Inflammatory macrophage (primary cell): ENCODE data around the gene TRIAP1.
"Not testable (repeated sequence)": the region's sequence is repeated elsewhere in the genome, so short reads cannot be mapped to it uniquely, and the experiment has no call there.

Experiments
- DNase-seq, 2 donors: peaks; one replicate each; pipeline ENCODE4 v3.0.0-alpha.2; 2020 to 2022
- total RNA-seq, 18 experiments: gene quantifications; one replicate each; lab custom pipeline; 2026; ENCODE audit warnings: mixed read lengths in 6 of 18, inconsistent platforms in 2 of 18; lab: John Stamatoyannopoulos, UW

Gene TRIAP1
- total RNA-seq: 4.9 to 31.9 (median 20.2) reads per million in 18 experiments

DNA sequence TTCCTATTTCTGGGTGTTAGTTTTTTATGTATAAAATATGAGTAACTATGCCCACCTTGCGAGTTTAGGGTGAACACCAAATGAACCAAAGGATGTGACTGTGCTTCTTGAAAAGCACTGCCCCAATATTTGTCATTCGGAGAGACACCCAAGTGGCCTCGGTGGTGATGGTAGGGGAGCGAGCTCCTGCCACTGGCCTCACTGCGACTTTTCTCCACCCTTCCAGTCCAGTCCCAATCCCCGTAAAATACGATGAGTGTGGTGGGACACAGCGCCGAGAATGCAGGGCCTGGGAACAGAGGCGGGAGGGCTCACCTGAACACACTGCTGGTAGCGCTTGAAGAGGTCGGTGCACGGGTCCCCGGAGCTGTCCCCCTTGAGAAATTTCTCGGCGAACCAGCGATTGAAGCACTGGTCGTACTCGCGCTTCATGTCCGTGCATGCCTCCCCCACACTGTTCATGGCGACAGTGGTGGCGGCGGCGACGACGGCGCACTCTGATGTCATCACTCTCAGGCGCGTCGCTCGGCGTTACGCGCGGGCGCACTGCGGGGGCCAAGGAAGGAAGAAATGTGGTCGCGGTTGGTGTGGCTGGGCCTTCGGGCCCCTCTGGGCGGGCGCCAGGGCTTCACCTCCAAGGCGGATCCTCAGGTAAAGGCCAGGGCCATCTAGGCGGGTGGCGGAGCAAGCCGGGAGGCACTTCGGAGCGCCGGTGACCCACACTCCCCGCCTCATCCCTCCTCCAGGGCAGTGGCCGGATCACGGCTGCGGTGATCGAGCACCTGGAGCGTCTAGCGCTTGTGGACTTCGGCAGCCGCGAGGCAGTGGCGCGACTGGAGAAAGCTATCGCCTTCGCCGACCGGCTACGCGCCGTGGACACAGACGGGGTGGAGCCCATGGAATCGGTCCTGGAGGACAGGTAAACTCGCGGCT lies at the start of gene TRIAP1, which contains the start of gene GATC:
Gene TRIAP1, minus strand, starts transcription at position 474 of the 933 bp plus-strand sequence. Its CDS starts 12 bp downstream, at position 462.
Gene GATC, plus strand, starts transcription at position 534 of the 933 bp plus-strand sequence. Its CDS starts 37 bp downstream, at position 571.
- DNase-seq: peak; percentile 87

DNA sequence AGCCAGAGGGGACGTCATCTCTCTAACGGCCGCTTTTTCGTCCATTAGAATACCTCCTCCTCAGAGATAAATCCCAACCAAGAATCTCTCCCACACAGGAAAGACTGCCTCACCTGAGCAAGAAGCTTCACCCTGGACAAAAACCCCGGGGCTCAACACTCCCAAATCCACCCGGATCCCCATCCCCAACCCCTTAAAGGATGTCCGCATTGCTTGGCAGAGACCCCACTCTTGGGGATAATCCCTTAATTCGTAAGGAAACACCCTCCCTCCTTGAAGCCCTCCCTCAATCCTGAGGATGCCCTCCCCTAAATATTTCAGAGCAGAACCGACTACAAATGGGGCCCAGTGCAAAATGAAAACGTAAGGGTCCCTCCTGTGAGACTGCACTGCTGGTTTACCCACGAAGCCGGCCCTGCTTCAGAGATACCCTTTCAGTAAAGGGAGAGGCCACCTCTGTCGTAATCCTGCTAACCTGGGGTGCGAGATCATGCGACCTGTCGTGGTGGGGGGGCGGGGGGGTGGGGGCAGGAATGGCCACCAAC lies 49.1 kb upstream of the TRIAP1 start:
- no peak for DNase-seq

DNA sequence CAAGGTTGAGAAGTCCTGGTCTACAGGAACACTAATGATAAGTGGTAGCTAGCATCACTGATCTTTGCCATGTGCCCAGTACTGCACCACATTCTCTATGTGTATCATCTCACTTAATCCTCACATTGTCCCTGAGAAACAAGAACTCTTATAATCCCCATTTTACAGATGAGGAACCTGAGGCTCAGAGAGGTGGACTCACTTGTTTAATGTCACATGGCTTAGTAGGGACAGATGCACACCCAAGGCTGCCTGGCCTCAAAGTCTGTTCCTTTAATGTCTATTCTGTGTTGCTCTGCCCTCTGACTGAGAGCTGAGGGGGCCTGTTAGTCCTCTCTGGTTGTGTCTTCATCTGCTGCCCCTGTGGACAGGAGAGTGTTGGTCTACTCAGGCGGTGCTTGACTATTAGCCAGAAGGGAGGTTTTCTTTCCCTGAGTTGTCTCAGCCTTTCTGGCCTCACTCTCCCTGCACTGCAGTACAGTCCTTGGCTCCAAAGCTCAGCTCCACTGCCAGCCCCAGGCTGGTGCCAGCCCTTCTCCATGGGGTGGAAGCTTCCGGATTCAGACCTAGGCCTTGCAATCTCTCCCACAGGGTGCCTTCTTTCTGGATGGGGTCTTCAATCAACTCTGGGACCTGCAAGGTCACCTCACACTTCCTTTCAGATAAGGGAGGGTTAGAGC lies 44.8 kb upstream of the TRIAP1 start:
- no peak for DNase-seq

DNA sequence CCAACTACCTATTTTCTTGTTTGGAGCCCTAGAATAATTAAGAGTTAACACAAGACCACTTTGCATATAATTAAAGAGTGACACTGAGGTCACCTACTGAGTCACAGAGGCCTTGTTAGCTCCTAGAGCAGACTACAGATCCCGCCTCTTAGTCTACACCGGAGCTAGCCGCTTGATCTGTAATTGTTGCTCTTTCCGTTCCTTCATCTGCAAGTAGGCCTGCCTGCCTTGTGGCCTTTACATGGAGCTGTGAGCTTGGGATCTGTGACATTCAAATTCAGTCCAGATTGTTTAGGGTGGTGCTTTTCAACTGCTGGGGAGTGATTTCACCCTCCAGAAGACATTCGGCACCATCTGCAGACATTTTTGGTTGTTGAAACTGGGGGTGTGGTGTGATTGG lies 44.1 kb upstream of the TRIAP1 start:
- DNase-seq: no peak

DNA sequence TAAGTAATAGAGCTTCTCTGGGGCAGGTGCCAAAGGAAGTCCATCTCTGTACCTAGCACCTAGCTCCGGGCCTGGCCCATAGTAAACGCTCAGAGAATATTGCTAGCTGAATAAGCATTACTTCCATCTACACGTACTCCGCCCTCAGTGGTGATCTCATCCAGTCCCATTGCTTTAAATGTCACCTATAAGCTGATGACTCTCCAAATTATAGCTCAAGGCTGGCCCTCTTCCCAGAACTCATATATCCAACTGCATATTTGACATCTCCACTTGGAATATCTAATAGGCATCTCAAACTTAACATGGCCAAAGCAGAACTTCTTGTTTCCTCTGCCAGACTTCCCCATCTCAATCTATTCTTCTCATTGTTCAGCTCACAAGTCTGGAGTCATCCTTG lies 42.8 kb upstream of the TRIAP1 start:
- DNase-seq: no peak

DNA sequence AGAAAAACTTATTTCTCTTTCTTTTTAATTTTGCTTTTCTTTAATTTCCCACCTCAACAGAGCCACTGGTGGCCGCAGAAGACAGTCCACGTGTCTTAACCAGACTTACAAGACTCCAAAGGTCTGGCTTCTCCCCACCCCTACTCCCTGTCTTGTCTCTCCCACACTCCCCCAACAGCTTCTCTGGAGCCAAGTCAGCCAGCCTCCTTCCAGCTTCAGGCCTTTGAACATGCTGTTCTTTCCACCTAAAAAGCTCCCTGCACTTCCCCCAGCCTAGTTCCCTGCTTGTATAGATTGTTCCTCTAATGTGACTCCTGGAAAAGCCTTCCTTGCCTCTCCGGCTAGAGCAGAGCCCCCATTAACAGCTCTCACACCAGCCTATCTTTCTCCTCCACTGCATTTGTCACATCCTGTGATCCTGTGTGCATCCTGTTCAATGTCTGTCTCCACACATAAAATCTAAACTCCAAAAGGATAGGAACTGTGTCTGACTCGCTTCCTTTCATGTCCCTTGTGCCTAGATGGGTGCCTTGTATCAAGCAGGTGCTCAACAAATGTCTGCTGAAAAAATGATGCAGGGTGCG lies 42.0 kb upstream of the TRIAP1 start:
- DNase-seq: no peak

DNA sequence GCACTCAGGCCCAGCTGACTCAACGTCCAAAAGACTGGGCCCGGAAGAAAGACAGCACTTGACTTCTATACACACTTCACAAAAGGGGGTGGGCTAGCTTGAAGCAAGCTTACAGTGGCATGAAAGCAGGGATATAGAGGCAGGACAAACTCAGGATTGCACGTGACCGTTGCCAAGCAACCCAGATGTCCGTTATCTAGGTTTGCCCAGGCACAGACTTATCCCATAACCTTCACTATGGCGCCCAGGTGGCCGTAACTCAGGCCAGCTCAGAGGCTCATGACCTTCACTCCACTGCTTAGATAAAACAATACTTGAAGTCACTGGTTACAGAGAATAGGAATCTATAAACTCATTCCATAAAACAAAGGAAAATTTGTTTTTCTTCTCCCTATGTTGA lies 41.4 kb upstream of the TRIAP1 start:
- DNase-seq: not testable (repeated sequence)

DNA sequence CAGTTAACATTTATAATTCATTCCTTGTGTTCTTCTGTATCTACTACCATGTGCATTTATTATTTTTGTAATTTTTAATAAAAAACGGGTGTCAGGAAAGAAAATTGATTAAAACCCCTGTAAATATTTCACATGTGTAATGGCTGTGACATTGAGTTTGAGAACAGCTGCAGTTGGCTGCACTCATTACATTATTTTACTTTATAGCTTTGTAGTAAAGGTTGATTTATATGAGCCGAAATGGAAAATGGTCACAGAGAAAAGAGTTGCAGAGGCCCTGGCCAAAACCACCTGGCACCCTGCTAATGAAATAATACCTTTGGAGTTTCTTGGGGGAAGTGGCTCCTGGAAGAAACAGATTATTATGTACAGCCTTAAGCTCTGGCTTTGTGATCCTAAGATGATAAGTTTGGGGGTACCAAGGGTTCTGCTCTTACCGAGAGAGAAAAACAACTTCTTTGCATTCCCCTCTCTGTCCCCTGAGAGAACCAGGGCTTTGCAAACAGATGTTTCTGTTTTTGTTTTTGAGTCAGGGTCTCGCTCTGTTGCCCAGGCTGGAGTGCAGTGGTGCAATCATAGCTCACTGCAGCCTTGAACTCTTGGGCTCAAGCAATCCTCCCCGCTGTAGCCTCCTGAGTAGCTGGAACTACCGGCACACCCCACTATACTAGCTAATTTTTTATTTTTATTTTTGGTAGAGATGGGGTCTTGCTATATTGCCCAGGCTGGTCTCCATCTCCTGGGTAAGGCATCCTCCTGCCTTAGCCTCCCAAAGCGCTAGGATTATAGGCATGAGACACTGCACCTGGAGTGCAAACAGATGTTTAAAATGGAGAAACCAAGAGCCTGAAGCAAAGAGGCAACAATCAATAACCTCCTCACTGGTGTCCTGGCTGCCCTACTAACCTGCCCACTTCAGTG lies 40.0 kb upstream of the TRIAP1 start:
- DNase-seq: no peak

DNA sequence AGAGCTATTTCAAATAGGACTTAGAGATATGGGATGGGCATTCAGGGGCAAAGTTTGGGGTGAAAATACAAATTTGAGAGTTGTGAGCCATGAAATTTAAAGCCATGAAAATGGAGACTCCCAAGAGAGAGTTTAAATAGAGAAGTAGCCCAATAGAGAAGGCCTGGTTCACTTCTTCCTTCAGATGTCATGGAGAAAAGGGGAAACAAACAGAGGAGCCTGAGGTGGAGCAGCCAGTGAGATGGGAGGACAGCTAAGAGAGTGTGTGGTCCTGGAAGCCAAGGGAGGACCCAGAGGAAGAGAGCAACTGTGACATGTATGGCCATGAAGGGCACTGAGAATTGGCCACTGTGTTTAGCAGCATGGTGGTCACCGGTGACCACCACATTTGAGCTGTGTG lies 37.4 kb upstream of the TRIAP1 start:
- DNase-seq: peak; percentile 31 to 48

DNA sequence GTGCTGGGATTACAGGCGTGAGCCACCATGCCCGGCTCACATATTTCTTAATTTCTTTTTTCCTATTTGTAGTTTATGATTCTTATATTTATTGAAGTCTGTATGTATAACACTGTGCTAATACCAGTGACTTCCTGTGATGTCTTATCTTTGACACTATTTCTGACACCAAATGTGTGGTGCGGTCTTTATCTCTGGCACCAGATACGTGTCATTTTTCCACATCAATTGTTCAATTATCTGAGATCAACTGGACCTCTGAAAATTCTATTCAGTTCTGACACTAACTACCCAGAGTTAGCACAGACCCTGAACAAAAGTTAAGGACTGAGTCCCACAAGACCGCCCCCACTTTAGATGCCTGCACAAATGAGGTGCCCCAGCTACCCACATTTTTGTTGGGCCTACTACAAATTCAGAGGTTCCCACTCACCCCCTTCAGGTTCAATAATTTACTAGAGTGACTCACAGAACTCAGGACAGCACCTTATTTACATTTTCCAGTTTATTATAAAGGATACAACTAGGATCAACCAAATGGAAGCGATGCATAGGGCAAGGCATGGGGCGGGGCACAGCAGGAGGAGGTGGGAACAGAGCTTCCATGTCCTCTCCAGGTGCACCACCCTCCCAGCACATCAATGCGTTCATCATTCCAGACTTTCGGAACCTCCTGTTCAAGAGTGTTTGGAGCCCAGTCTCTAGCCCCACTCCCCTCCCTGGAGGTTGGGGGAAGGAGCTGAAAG lies 35.0 kb upstream of the TRIAP1 start:
- DNase-seq: no peak

DNA sequence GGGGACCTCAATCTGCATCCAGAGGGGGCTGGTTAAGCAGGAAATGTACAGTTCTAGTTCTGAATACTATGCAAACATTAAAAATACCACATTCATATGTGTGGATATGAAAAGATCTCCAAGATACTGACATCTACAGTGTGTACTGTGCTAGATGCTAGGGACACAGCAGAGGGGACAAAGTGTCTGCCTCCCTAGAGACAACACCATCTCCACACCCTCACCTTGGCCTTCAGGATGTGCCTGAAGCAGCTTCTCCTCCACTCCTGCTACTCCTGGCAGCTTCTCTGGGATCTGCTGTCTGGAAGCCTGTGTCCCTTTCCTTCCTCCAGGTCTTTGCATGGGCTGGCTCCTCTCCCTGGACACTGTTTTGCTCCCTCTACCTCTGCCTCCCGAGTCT lies 34.0 kb upstream of the TRIAP1 start:
- DNase-seq: no peak

DNA sequence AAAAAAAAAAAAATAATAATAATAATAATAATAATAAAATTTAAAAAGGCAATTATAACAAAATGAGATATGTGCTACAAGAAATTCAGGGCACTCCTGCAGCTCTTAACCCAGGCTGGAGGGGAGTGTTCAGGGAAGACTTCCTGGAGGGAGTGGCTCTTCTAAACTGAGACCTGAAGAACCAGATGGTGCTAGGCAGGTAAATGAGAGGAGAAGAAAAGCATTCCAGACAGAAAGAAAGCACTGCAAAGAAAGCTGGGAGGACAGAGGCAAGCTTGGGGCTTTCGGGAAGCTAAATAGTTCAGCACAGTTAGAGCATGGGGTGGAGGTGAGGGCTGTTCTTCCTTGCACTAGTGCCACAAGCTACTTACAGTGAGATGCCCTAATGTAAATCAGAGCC lies 33.3 kb upstream of the TRIAP1 start:
- no peak for DNase-seq

DNA sequence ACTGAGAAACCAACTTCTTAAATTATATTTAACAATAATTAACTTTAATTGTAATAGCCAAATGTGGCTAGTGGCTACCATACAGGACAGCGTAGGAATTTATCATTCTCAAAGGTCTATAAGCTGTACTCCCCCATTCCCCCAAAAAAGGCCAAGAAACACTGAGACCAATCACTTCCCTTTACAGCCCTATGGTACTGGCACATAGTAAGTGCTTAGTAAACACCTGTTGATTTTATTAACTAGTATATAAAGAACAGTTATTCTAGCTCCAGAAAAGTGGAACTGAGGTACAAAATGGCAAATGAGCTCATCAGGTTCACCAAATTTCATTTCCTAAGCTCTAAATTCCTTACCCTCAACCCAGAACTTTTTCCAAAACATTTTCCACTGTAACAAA lies 29.5 kb upstream of the TRIAP1 start:
- DNase-seq: no peak

DNA sequence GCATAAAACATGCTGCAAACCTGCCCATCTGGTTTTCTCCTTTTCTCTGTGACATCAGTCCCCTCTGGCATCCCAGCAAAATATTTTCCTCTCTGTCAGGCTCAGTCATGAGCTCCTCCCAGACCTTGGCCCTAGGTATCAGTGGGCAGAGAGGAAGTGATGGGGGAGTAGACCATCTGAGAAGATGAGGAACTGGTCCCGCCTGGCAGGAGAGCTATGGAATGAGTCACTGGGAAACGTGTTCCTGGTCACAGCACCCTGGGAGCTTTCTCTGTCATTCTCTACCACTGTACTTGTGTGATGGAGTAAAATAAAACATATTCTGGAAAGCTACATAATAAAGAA lies 28.4 kb upstream of the TRIAP1 start:
- peak; percentile 84 to 92 for DNase-seq

DNA sequence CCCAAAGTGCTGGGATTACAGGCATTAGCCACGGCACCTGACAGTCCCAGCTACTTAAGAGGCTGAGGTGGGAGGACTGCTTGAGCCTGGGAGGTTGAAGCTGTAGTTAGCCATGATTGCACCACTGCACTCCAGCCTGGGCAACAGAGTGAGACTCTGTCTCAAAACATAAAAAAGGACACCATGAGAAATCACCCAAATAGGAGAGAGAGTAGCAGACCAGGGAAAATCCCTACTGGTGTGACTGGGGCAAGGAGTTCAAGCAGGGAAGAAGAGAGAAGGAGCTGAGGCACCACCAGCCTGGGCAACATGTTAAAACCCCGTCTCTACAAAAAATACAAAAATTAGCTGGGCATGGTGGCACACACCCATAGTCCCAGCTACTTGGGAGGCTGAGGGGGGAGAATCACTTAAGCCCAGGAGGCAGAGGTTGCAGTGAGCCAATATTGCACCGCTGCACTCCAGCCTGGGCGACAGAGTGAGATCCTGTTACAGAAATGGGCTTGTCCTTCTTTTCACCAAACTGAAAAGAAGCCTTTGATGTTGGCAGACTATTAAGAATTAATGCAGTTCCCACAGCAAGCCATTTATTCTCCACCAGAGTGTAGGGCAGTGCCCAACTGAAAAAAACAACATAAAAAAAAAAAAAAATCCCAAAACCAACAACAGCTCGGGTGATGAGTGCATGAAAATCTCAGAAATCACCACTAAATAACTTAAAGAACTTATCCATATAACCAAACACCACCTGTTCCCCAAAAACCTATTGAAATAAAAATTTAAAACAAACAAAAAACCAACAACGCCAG lies 27.8 kb upstream of the TRIAP1 start:
- DNase-seq: peak in 1 of 2 donors; percentile 4

DNA sequence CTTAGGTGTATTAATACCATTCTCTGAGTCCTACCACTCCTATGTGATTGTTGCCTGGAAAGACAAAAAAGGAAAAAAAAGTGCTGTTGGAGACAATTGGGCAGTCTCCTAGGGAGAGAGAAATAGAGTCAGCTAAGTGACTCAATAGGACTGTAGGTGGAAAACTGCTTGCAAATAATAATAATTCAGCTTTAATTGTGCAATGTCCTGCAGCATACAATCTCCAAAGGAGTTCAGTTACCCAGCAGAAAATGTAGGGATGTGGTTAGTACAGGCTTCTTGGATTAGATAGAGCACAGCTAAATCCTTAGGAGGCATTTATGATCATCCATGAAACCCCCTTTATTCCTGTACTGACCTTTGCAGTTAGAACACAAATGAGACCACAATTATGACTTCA lies 26.3 kb upstream of the TRIAP1 start:
- peak; percentile 50 to 58 for DNase-seq

DNA sequence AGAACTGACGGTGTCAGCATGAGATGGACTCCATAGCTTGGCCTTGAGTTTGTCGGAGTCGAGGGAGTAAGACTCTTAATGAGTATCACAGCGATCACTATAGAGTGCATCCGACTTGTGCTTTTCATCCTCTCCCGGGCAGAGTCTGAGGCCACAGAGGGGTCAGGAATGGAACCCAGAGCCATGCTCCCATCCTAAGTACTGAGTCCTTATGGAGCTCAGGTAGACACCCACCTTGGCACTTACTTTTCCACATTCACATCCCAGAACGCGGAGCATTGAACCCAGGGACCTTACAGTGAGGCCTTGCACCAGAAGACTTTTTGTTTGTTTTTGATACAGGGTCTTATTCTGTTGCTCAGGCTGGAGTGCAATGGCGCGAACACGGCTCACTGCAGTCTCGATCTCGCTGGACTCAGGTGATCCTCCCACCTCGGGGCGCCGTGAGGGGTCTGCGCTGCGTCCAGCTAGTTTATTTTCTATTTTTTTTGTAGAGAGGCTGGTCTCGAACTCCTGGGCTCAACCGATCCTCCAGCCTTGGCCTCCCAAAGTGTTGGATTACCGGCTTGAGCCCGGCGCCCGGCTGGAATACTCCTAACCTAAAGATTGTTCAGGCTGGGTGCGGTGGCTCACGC lies 24.1 kb upstream of the TRIAP1 start:
- no peak for DNase-seq

DNA sequence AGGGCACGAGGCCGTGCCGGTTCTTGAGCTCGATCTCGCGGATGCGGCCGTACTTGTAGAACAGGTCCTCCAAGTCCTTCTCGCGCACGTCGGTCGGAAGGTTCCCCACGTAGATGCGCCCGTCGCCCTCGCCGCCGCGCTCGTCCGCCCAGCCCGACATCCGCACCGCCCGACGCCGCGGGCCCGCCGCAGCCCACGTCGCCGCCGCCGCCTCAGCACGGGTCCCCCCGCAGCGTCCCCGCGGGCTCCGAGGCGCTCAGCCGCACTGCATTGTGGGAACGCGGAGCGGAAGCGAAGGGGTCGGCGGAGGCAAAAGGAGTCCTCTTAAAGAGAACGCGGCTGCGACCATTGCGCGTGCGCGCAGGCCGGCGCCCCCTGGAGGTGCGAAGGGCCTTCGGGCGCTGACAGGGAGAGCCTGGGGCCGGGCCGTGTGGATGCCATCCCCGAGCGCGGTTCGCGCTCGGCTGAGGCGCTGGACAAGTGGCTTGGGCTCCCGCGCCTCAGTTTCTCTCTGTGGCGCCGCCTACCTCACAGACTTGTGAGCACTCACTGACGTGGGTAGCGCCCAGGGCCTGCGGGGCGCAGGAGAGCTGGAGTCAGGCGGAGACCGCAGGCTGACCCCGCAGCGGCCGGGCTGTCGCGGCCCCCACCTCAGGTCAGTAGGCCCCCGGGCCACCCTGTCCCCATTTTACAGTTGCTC lies 23.4 kb upstream of the TRIAP1 start, which contains the start of gene SRSF9:
Gene SRSF9, minus strand, starts transcription at position 299 of the 700 bp plus-strand sequence. Its CDS starts 139 bp downstream, at position 160.
- DNase-seq: peak; percentile 97 to 98
